Muscle of leg (tissue), 11 donors: Measurements from ENCODE around the gene HOMER1. TPM values are rescaled to one million over a fixed set of nuclear protein-coding genes. Genes with fewer than 3 reads are reported as not detected.

Experiments
- DNase-seq: peaks from one replicate; pipeline ENCODE4 v3.0.0; 2013
- H3K27ac ChIP-seq: one replicate; pipeline ENCODE4 v1.5.1; 2013; ENCODE audit warnings: mild to moderate bottlenecking, low read length, control low read depth
- H3K27me3 ChIP-seq: one replicate; pipeline ENCODE4 v1.6.1; 2013; ENCODE audit warnings: low read length; ENCODE audit not compliant: control insufficient read depth, insufficient read depth
- H3K36me3 ChIP-seq: one replicate; pipeline ENCODE4 v1.6.1; 2013; ENCODE audit warnings: low read length; ENCODE audit not compliant: control insufficient read depth, insufficient read depth
- H3K4me1 ChIP-seq: one replicate; pipeline ENCODE4 v1.6.1; 2013; ENCODE audit warnings: low read length; ENCODE audit not compliant: control insufficient read depth, insufficient read depth
- H3K4me3 ChIP-seq: one replicate; pipeline ENCODE4 v1.5.1; 2013; ENCODE audit warnings: low read length, control low read depth
- H3K9me3 ChIP-seq: replicated peaks from 2 replicates; pipeline ENCODE4 v1.6.1; 2013; ENCODE audit warnings: low read depth, low read length; ENCODE audit not compliant: control insufficient read depth
- WGBS: methylation state at CpG from one replicate; pipeline ENCODE4 v1.1.5; 2013; ENCODE audit warnings: missing lambda C conversion rate; ENCODE audit not compliant: insufficient coverage; 5-methylcytosine and 5-hydroxymethylcytosine counted together
- polyA plus RNA-seq, 8 donors: library from polyadenylated mRNA; unstranded; fragments of 120-200 nt; gene quantifications; one replicate each; pipeline versions ENCODE4 v1.2.1 to v1.2.3, GENCODE V29; 2013; ENCODE audit warnings: inconsistent platforms in 1 of 8, low replicate concordance in 1 of 8; ENCODE audit not compliant: insufficient read length in 8 of 8, insufficient read depth in 1 of 8
- total RNA-seq: library from RNA; stranded (reverse); fragments of 120-200 nt; gene quantifications from one replicate; pipeline ENCODE4 v1.2.4, GENCODE V29; 2013

Gene HOMER1
- total and polyA plus RNA-seq, 9 donors, result 11.3 to 36.6 (median 30.0) TPM

DNA sequence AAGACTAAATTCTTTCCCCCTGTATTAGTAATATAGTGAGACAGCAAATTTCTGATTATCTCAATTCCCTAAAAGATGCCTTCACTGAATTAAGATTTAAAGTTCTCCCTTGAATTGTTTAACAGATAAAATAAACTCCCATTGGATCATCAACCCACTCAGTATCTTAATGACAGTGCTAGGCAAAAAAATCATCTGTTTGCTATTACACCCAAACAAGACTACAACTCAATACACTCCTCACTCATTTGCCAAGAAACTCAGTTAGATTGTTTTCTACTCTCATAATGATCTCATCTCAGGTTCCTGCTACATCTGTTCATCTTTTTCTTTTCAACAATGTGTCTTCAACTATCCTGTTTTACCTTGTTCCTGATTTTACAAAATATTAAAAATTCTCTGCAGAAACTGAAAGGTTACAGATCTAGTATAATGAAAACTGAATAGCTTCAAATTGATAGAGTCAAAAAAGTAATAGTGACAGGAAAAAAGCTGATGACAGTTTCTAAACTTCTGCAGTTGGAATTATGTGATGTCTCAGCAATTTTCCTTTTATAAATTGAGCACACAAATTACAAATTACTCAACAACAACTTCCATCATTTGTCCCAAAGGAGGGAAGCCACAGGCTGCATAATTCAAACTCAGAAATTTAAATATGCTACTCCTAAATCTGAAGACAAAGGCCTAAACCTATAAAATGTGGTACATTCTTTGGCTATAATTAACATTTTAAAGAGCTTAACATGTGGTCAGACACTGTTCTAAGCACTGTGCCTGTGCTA, 39.4 kb downstream of the HOMER1 start:
- Histone ChIP-seq H3K4me1 (no peaks in the 10 kb centered on the region), H3K4me3 (no peak overlapping the region), H3K9me3 (no peaks in the 10 kb centered on the region), H3K27ac (no peak overlapping the region), H3K27me3 (no peaks in the 10 kb centered on the region), H3K36me3 (no peaks in the 10 kb centered on the region)
- peak; percentile 70 for DNase-seq

DNA sequence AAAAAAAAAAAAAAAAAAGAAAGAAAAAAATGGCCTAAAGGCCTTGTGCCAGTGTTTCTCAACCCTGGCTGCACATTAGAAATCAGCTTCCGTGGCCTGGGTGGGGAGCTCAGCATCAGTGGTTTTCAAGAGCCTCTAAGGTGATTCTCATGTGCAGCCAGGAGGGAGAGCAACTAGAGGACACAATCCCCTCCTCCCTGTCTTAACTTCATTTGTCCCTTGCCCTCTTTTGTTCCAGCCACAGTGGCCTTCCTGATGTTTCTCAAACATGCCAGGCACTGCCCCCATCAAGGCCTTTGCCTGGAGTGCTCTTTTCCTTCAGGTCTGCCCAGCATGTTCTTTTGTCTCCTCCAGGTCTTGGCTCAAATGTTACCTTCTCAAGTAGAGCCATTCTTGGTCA, 42.4 kb downstream of the HOMER1 start:
- no peak overlapping the region for H3K27ac ChIP-seq

DNA sequence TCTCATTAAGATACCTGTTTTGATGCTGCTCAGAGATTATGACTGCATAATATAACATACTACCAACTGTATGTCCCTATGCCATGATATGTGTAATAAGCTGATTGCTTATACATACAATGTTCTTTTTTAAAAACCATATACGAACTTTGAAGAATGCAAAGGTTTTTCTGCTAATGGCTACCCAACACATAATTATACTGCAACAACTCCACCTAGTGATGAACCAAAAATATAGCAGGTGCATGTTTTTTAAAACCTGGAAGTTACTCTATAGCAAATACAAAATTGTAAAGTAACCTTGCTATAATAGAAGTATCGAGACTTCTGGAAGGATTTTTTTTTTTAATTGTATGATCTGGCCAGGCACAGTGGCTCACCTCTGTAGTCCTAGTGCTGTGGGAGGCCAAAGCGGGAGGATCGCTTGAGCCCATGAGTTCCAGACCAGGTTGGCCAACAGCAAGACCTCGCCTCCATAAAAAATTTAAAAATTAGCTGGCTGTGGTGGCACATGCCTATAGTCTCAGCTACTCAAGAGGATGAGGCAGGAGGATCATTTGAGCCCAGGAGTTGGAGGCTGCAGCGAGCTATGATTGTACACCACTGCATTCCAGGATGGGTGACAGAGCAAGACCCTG, 49.1 kb downstream of the HOMER1 start:
- Histone ChIP-seq H3K27me3 (no peaks in the 10 kb centered on the region), H3K27ac (no peak overlapping the region), H3K9me3 (no peaks in the 10 kb centered on the region), H3K4me1 (no peaks in the 10 kb centered on the region), H3K36me3 (no peaks in the 10 kb centered on the region), H3K4me3 (no peak overlapping the region)
- peak; percentile 40 for DNase-seq
- WGBS, result 90% methylated on average over 4 of the region's 6 CpGs

More for the DNA sequence above, 42.4 kb downstream of the HOMER1 start:
- H3K4me1 ChIP-seq, result no peaks in the 10 kb centered on the region
- H3K4me3 ChIP-seq, result no peak overlapping the region
- H3K27me3 ChIP-seq, result no peaks in the 10 kb centered on the region
- DNase-seq, result no peak
- H3K9me3 ChIP-seq, result no peaks in the 10 kb centered on the region
- 88% methylated on average over 1 of the region's 1 CpG for WGBS
- no peaks in the 10 kb centered on the region for H3K36me3 ChIP-seq

DNA sequence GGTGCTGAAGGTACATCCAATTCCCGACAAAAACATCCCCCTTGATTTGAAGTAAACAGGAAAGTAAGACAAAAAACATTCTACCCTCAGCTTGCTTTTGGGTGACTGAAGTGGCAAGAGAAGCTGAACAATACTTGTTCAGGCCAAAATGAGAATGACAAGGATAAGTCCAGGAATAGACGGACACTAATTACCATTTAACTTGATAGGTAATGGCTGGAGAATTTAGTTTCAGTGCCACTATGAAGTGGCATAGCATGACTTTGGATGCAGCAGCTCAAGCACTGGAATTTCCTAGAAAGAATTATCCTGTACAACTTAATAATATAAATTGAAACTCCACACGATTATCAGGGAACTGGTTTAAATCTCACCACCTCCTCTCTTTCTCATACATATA, 49.7 kb downstream of the HOMER1 start:
- no peak overlapping the region for H3K27ac ChIP-seq
- DNase-seq, result no peak
- H3K4me3 ChIP-seq, result no peak overlapping the region
- no peaks in the 10 kb centered on the region for H3K36me3 ChIP-seq
- no peaks in the 10 kb centered on the region for H3K9me3 ChIP-seq
- no CpG with 5 or more reads among the region's 3 CpGs for WGBS
- H3K4me1 ChIP-seq, result no peaks in the 10 kb centered on the region
- no peaks in the 10 kb centered on the region for H3K27me3 ChIP-seq

DNA sequence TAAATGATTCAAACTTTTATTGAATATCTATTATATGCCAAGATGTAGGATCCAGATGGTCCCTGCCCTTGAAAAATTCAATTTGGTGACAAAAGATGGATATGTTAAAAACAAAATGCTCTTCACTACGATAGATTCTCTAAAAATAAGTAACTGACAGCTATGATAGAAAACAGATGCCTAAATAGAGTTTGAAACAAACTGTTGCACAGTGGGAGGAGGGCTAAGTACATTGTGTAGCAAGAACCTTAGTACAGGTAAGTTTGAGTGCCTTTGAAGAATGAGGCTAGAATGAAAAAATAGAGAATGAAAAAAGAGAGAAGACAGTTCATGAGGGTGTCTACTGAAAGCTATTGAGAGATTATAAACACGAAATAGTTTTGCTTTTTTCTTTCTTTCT, 54.3 kb downstream of the HOMER1 start:
- no CpG with 5 or more reads among the region's 2 CpGs for WGBS
- no peak overlapping the region for H3K4me3 ChIP-seq
- no peaks in the 10 kb centered on the region for H3K4me1 ChIP-seq
- H3K27me3 ChIP-seq, result no peaks in the 10 kb centered on the region
- H3K27ac ChIP-seq, result no peak overlapping the region
- H3K9me3 ChIP-seq, result no peaks in the 10 kb centered on the region
- no peaks in the 10 kb centered on the region for H3K36me3 ChIP-seq
- no peak for DNase-seq

DNA sequence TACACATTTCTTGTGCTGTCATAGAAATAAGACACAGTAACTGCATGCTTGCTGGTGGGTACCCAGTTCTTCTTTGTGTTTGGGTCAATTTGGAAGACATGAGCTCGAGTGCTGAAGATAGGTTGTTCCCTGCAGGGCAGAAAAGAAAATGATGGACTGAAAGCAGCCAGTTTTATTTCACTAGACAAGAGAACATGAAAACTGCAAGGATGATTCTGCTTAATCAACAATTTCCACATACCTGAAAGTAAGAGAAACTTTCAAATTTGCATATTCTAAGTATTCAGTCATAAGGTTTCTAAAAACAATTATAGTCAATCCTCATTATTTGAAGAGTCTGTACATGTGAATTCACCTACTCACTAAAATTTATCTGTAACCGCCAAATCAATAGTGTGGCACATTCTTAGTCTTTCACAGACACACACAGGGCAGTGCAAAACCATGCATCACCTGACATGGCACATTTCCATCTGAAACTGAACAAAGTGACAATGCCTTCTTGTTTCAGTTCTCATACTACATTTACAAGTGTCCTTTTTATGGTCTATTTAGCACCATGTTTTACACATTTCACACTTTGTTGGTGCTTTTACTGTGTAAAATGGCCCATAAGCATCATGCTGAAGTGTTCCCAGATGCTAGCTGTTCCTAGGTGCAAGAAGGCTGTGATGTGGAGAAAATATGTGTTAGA, 56.9 kb downstream of the HOMER1 start:
- DNase-seq, result no peak
- H3K36me3 ChIP-seq, result no peaks in the 10 kb centered on the region
- no peaks in the 10 kb centered on the region for H3K9me3 ChIP-seq
- no peak overlapping the region for H3K27ac ChIP-seq
- no peak overlapping the region for H3K4me3 ChIP-seq
- no peaks in the 10 kb centered on the region for H3K27me3 ChIP-seq
- WGBS, result 86% methylated on average over 1 of the region's 2 CpGs
- no peaks in the 10 kb centered on the region for H3K4me1 ChIP-seq

DNA sequence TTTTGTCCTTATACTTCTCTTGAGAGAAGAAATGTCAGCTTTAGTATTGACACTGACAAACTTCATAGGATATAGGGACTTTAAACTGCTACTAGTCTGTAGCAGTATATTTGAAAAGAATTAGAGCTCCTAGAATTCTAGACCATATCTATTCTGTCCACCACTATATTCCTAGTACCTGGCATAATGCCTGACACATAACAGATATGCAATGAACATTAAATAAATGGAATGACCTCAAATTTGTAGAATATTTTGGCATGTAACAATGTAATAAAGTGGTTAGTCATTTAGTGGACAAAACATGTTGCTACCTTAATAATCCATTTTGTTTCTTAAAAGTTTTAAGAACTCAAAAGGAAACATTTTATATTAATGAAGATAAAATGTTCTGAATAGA, 57.5 kb downstream of the HOMER1 start:
- DNase-seq, result no peak
- Histone ChIP-seq H3K4me1 (no peaks in the 10 kb centered on the region), H3K4me3 (no peak overlapping the region), H3K27ac (no peak overlapping the region), H3K9me3 (no peaks in the 10 kb centered on the region), H3K36me3 (no peaks in the 10 kb centered on the region), H3K27me3 (no peaks in the 10 kb centered on the region)

DNA sequence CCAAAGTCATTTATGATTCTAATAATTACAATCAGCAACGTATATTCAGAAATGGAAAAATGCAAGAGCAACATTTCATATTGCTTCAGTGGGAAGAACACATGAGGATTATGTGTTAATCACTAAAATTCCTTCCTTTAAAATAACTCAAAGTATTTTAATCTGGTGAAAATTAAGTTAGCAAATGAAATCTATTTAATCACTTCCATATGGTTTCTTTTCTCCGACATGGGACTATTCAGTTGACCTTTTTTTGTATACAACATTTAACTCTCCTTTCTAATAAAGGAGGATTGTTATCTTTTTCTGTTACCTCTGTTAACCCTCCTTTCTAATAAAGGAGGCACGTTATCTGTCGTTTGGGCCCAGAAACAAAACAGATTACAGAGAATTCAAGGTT, 59.9 kb downstream of the HOMER1 start:
- Histone ChIP-seq H3K27me3 (no peaks in the 10 kb centered on the region), H3K27ac (no peak overlapping the region), H3K4me1 (no peaks in the 10 kb centered on the region), H3K4me3 (no peak overlapping the region), H3K9me3 (no peaks in the 10 kb centered on the region), H3K36me3 (no peaks in the 10 kb centered on the region)
- no peak for DNase-seq
- WGBS, result no CpG with 5 or more reads among the region's 4 CpGs

DNA sequence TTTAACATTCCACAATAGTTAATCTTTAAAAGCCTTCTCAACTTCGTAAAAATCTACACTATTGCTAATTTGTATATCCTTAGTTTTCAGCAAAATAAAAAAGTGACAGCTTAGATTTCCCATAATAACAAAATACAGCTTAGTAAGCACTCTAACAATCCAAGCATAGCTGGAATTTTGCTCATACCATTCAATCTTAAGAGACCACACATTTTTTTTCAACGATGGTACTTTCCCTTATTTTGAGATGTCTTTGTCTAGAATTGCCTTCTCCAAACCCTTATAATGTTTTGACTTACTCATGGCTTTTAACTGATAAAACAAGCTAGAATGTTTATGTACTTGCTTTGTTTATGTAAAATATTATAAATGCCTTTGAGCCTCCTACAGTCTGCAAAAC, 65.6 kb downstream of the HOMER1 start:
- no peak for DNase-seq
- Histone ChIP-seq H3K27me3 (no peaks in the 10 kb centered on the region), H3K4me3 (no peak overlapping the region), H3K27ac (no peak overlapping the region), H3K4me1 (no peaks in the 10 kb centered on the region), H3K36me3 (no peaks in the 10 kb centered on the region), H3K9me3 (no peaks in the 10 kb centered on the region)
- no CpG with 5 or more reads among the region's 2 CpGs for WGBS

DNA sequence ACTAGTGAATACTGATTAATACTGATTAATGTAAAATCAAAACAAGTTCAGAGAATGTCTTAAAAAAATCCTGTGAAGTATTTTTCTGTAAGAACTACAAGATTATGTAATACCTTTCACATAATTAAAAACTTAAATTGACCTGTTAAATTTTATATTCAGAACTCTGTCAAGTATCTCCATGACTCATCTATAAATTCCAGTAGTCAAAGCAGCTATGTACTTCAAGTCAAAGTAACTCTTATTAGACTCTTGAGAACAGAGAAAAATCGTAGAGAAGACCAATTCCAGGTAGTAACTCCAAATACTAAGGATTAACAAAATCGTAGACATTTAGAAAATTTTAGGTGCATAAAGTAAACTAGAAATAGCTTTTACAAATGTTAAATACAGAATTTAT, 77.1 kb downstream of the HOMER1 start:
- Histone ChIP-seq H3K27me3 (no peaks in the 10 kb centered on the region), H3K4me1 (no peaks in the 10 kb centered on the region), H3K27ac (no peak overlapping the region), H3K36me3 (no peaks in the 10 kb centered on the region), H3K9me3 (no peaks in the 10 kb centered on the region), H3K4me3 (no peak overlapping the region)
- no CpG with 5 or more reads among the region's 2 CpGs for WGBS
- no peak for DNase-seq
